DND-41 (cell line): ENCODE data around the gene ELL2.

ENCODE experiments used
- CTCF ChIP-seq: IDR thresholded peaks from 2 replicates; pipeline ENCODE4 v1.5.1; 2012; ENCODE audit warnings: borderline replicate concordance, low read length, moderate library complexity, mild to moderate bottlenecking; ENCODE audit not compliant: poor library complexity, severe bottlenecking; ENCODE audit errors: extremely low read depth
- EZH2 ChIP-seq: IDR thresholded peaks from 3 replicates; pipeline ENCODE4 v1.6.1; 2012; ENCODE audit warnings: borderline replicate concordance, low read depth, mild to moderate bottlenecking, moderate library complexity, low read length, inconsistent platforms; ENCODE audit not compliant: severe bottlenecking

- TF ChIP-seq CTCF: no peak
- TF ChIP-seq EZH2: no peak
These were observed 125.1 kb downstream of the ELL2 start for GRCh38 chr5:95836544-95836943.
